ENCODE data around the gene SOX2.

Gene SOX2

DNA sequence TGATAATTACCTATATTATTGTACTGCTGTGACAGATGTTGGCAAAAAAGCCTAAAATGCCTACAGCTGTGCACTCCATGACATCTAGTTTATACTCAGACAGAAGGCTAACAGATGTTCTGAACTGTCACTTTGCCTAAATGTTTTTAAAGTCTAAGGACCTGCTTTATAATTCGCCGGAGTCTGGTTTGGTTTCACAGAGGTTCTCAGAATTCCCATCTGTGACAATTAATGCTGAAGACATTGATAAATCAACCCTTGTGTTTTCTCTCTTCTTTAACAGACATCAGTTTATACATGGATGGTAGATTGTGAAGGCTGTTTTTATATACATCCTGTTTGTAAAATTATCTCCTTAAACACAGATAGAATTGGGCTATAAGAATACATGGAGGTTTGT, 19.8 kb upstream of the SOX2 start:
- no peak for DNase-seq (ENCODE audit: low read depth)
- TF ChIP-seq CTCF (IDR thresholded peaks at IDR 0.05; ENCODE audit: low read depth, low read length, missing control alignments) = no peak
- in situ Hi-C loops (cut with HindIII; ENCODE audit: low sequenced_read_pairs) = no loop called here
- H3K4me3 ChIP-seq (ENCODE audit: low read depth, low read length) = no peak overlapping the region

GRCh38 chr3:181692311-181693145, 19.2 kb upstream of the SOX2 start:
- in situ Hi-C loops (cut with HindIII; ENCODE audit: low sequenced_read_pairs) = no loop called here
- H3K4me3 ChIP-seq (ENCODE audit: low read depth, low read length) = no peak overlapping the region
- DNase-seq (ENCODE audit: low read depth) = no peak
- no peak for TF ChIP-seq CTCF (IDR thresholded peaks at IDR 0.05; ENCODE audit: low read depth, low read length, missing control alignments)

DNA sequence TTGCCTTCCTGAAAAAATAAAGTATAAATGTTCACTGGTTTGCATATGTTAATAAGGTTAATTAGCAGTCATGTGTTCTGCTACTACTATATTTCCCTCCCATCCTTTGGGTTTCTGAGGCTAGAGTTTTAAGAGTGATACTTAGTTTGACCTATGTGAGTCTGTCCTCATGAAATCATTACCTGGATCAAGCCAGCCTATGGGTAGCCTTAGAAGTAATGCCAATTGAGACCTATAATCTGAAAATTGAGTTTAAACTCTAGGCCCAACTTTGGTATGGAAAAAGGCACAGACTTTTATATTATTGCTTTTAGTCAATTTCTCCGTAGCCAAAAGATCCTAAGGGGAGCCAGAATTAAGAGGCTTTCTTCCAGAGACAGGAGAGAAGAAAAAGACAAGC, 18.4 kb upstream of the SOX2 start:
- in situ Hi-C loops (cut with HindIII; ENCODE audit: low sequenced_read_pairs) = no loop called here
- H3K4me3 ChIP-seq (ENCODE audit: low read depth, low read length) = no peak overlapping the region
- TF ChIP-seq CTCF (IDR thresholded peaks at IDR 0.05; ENCODE audit: low read depth, low read length, missing control alignments) = no peak
- no peak for DNase-seq (ENCODE audit: low read depth)

DNA sequence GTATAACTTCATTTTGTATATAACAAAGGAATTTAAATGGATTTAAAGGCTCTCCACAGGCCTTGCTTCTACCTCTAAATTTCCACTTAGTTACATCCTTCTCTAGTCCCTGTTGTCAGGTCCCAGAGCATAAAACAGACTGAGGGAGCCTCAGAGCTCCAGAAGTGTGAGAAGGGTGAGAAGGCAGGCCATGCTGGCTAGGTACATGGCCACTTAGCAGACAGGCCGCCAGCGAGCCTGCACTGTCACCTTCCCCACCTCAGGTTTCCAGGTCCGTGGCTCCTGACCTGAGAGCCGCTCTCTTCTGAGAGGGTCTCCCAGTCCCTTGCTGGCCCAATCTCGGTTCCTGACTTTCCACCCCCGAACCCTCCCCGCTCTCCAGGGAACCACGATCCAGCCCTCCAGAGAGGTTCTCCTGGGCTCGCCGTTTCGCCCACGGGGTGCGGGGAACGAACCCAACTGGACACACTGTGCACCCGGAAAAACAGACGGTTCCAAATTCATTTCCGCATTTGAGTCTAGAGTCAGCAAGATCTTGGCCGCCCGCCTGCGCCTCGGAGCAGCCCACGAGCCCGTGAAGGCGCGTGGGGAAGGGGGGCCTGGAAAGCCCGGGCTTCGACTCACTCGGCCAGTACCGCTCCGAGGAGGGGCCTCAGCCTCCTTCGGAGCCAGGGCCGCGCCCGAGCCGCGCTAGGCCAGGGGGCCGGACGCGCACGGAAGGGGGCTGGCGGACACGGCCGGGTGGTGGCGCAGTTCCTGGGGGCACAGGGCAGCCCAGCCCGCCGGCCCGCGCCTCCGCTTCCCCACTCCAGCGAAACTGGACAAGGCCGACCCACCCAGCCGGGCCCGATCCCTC, 16.7 kb upstream of the SOX2 start:
- no peak for DNase-seq (ENCODE audit: low read depth)
- peak; percentile 36 for TF ChIP-seq CTCF (IDR thresholded peaks at IDR 0.05; ENCODE audit: low read depth, low read length, missing control alignments)
- in situ Hi-C loops (cut with HindIII; ENCODE audit: low sequenced_read_pairs) = loop anchor here (5.0 kb wide), 2 partner anchors 78 to 987 kb away; no protein-coding TSS in a partner anchor
- peak overlapping the region; percentile 44 for H3K4me3 ChIP-seq (ENCODE audit: low read depth, low read length)

DNA sequence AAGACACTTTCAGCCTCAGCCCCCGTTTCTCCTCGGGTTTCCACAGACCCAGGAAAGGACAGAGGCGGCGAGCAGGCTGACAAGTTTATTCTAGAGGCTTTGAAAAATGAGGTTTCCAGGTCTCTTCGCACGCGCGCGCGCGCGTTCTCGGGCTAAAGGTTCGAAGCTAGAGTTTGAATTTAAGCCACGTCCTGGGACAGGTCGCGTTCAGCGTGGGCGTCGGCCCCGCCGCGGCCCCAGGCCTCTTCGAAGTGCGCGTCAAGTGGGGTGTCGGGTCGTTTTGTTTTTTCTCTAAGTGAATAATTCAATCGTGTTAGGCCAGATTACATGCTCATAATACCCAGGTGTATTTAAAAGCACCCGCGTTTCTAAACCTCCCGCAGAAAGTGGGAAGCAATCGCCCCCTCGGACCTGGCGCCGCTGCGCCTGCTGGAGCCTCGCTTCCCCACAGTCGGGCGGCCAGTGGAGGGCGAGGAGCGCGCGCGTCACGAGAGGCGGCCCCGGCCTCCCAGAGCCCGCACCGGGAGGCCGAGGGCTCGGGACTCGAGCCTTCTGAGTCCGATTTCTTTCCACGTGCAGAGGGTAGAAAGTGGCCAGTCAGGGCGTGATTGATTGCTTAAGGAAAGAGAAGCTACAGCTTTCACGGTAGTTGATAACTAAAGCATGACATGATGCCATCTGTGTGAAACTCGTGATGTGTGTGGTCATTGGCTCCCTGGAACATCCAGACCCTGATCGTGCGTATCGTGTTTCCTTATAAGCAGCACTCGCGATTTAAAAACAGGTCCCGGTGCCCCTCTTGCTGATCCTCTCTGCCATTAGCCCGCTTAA, 15.8 kb upstream of the SOX2 start:
- no peak for TF ChIP-seq CTCF (IDR thresholded peaks at IDR 0.05; ENCODE audit: low read depth, low read length, missing control alignments)
- DNase-seq (ENCODE audit: low read depth) = no peak
- in situ Hi-C loops (cut with HindIII; ENCODE audit: low sequenced_read_pairs) = loop anchor here (5.0 kb wide), 2 partner anchors 79 to 986 kb away; no protein-coding TSS in a partner anchor
- H3K4me3 ChIP-seq (ENCODE audit: low read depth, low read length) = peak overlapping the region; percentile 44
